ENCODE data around the gene ZPR1. TPM values are rescaled to one million over a fixed set of nuclear protein-coding genes. Genes with fewer than 3 reads are reported as not detected.

The ZPR1 gene
- 36.4 and 44.2 TPM in 2 replicates for total RNA-seq

GRCh38 chr11:116787786-116788486 lies at the start of gene ZPR1:
Gene ZPR1 (minus strand): TSS chr11:116788023. CDS start chr11:116787990, 33 bp downstream.

GRCh38 chr11:116829525-116830183 lies 41.8 kb upstream of the ZPR1 start, which contains the start of gene APOC3:
Gene APOC3 (plus strand): TSS chr11:116829907. CDS start chr11:116830583, 676 bp downstream.

GRCh38 chr11:116823031-116823843 lies 35.4 kb upstream of the ZPR1 start, which contains the start of gene APOA4:
Gene APOA4 (minus strand): TSS chr11:116823304. CDS start chr11:116823191, 113 bp downstream.

GRCh38 chr11:116791813-116792143 lies 4.0 kb upstream of the ZPR1 start, which contains the start of gene APOA5:
Gene APOA5 (minus strand): TSS chr11:116791879. CDS start chr11:116791860, 19 bp downstream.

GRCh38 chr11:116772443-116773202 lies 15.2 kb downstream of the ZPR1 start, which contains the start of gene BUD13:
Gene BUD13 (minus strand): TSS chr11:116772987. CDS start chr11:116772964, 23 bp downstream.

Other genes with a start within 250 kb of the ZPR1 start
- gene BUD13, start 15.0 kb downstream of the ZPR1 start, total RNA-seq, result 9.9 and 15.8 TPM in 2 replicates
- gene APOA5, start 3.9 kb upstream of the ZPR1 start, total RNA-seq, result not detected in 2 replicates
- not detected in 2 replicates for gene APOA4, start 35.3 kb upstream of the ZPR1 start, total RNA-seq
- not detected in 2 replicates for gene APOC3, start 41.9 kb upstream of the ZPR1 start, total RNA-seq
- not detected in 2 replicates for gene APOA1, start 49.6 kb upstream of the ZPR1 start, total RNA-seq

All from subcutaneous preadipocyte (primary cell).